ENCODE results near the gene LRRN2.

- no peak for TF ChIP-seq CTCF (IDR thresholded peaks at IDR 0.05; ENCODE audit: extremely low read depth in 1 of 2, insufficient read depth in 1 of 2, low read depth in 1 of 2, low read length in 2 of 2)
- TF ChIP-seq EZH2 (IDR thresholded peaks at IDR 0.05; ENCODE audit: borderline replicate concordance, low read depth, low read length, severe bottlenecking): no peak
Measured at GRCh38 chr1:204623365-204623893, 62.1 kb downstream of the LRRN2 start.
